Measurements from ENCODE around the gene IL27RA.

The IL27RA gene

DNA sequence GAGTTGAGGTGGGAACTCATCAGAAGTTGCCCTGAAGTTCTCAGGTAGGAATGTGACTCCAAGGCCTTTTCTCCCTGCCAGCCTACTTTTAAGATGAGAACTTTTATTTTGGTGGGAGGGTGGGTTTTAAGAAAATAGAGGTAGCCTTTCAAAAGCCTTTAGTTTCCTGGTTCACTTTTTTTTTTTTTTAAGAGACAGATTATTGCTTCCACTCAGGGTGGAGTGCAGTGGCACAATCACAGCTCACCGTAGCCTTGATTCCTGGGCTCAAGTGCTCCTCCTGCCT is 51.1 kb downstream of the IL27RA start:
- H3K36me3 ChIP-seq (ENCODE audit: control insufficient read depth in 1 of 2, insufficient read depth in 2 of 2, low read length in 2 of 2): no peaks in the 10 kb centered on the region
- peak overlapping the region; percentile 94 for H3K27ac ChIP-seq (ENCODE audit: low read length)
- peaks cover 7 to 18% of the 10 kb centered on the region in 2 donors for H3K4me1 ChIP-seq (ENCODE audit: control insufficient read depth in 1 of 2, insufficient read depth in 2 of 2, low read length in 2 of 2)
- H3K27me3 ChIP-seq (ENCODE audit: low read depth, low read length): no peaks in the 10 kb centered on the region
- H3K9me3 ChIP-seq (ENCODE audit: control insufficient read depth in 1 of 2, low read length in 2 of 2): no peaks in the 10 kb centered on the region
- peak overlapping the region; percentile 83 to 91 for H3K4me3 ChIP-seq (ENCODE audit: low read depth in 1 of 2, low read length in 2 of 2)

DNA sequence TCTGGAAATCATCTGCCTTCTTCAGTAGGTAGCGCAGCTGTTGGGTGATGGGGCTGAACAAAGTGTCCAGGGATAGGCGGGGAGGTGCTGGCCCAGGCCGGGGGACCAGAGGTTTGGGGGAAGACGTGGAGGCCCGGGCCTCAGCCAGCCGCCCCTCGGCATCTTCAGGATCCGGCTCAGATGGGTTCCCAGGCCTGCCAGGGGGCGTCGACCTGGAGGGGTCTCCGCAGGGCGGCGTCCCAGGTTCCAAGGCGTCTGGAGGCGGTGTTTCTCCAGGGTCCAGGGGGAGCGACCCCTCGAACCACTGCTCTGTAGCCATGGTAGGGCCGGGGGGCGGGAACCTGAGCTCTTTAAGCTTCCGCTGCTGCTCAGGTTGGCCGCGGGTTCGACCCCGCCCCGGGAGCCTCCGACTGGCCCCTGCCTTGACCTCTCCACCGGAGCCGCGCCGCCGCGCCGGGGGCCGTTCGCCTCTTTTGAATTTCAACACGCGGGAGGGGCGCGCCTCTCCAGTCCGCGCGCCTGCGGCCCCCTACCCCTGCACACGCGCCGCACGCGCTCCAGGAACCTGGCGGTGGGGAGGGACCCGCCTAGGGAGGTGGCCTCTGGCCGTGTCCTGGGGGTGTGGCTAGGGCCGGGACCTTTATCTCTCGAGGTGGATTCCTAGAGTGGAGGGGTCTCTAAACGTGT is 53.9 kb downstream of the IL27RA start, which contains the start of gene C19orf67:
C19orf67 (minus strand) TSS at position 475 of the 687 bp plus-strand sequence; CDS start at position 319, 156 bp downstream.
- Histone ChIP-seq H3K36me3 (ENCODE audit: control insufficient read depth in 1 of 2, insufficient read depth in 2 of 2, low read length in 2 of 2) (peaks cover 0 to 6% of the 10 kb centered on the region in 2 donors), H3K4me3 (ENCODE audit: low read depth in 1 of 2, low read length in 2 of 2) (no peak within 1 kb of the TSS), H3K9me3 (ENCODE audit: control insufficient read depth in 1 of 2, low read length in 2 of 2) (no peaks in the 10 kb centered on the region), H3K4me1 (ENCODE audit: control insufficient read depth in 1 of 2, insufficient read depth in 2 of 2, low read length in 2 of 2) (peaks cover 7 to 23% of the 10 kb centered on the region in 2 donors), H3K27ac (ENCODE audit: low read length) (no peak within 1 kb of the TSS), H3K27me3 (ENCODE audit: low read depth, low read length) (no peaks in the 10 kb centered on the region)

DNA sequence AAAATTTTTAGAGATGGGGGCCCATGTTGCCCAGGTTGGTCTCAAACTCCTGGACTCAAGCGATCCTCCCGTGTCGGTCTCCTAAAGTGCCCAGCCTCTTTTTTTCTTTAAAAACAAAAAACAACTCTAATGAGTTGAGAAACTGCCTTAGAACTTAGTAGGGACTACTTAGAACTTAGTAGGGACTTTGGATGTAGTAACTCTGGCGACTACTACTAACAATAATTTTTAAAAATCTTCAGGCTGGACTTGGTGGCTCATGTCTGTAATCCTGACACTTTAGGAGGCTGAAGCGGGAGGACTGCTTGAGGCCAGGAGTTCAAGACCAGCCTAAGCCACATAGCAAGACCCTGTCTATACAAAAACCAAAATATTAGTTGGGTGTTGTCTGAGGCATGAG is 54.5 kb downstream of the IL27RA start:
- H3K27me3 ChIP-seq (ENCODE audit: low read depth, low read length): no peaks in the 10 kb centered on the region
- H3K4me3 ChIP-seq (ENCODE audit: low read depth in 1 of 2, low read length in 2 of 2): no peak overlapping the region
- H3K27ac ChIP-seq (ENCODE audit: low read length): no peak overlapping the region
- H3K4me1 ChIP-seq (ENCODE audit: control insufficient read depth in 1 of 2, insufficient read depth in 2 of 2, low read length in 2 of 2): peaks cover 7 to 19% of the 10 kb centered on the region in 2 donors
- peaks cover 0 to 6% of the 10 kb centered on the region in 2 donors for H3K36me3 ChIP-seq (ENCODE audit: control insufficient read depth in 1 of 2, insufficient read depth in 2 of 2, low read length in 2 of 2)
- no peaks in the 10 kb centered on the region for H3K9me3 ChIP-seq (ENCODE audit: control insufficient read depth in 1 of 2, low read length in 2 of 2)

DNA sequence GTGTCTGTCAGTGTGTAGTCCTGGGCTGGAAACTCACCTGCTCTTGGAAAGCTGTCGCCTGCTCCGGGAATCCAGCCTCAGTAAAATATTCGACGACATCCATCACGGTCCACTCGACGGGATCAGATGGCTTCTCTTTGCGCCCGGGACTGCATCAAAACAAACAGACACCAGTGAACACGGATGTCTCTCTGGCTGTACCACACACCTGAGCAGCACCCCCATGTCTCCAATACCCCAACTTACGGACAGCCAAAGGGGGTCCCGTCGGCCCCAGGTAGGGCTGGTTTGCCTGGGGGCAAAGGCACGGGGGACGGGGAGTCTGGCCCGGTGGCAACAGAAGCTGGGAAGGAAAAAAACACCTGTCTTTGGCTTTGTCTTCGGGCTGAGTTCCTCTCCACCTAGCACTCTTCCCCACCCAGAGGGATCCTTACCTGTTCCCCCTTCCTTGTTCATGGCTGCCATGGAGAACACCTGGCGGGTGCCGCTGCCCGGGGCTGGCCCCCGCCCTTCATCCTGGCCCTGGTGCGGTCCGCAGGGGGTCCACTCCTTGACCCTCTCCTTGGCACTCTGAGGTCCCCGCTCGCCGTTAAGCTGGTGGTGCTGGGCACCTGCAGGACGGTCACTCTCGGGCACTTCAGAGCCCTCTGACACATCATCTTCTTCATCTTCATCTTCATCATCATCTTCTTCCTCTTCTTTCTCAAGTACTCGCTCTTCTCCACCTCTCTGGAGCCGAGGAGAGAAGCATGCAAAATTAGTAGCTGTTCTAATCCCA is 57.3 kb downstream of the IL27RA start:
- Histone ChIP-seq H3K4me3 (ENCODE audit: low read depth in 1 of 2, low read length in 2 of 2) (peak overlapping the region in 1 of 2 donors; percentile 42), H3K9me3 (ENCODE audit: control insufficient read depth in 1 of 2, low read length in 2 of 2) (peaks cover 6 to 8% of the 10 kb centered on the region in 2 donors), H3K27me3 (ENCODE audit: low read depth, low read length) (no peaks in the 10 kb centered on the region), H3K36me3 (ENCODE audit: control insufficient read depth in 1 of 2, insufficient read depth in 2 of 2, low read length in 2 of 2) (peaks cover 0 to 6% of the 10 kb centered on the region in 2 donors), H3K4me1 (ENCODE audit: control insufficient read depth in 1 of 2, insufficient read depth in 2 of 2, low read length in 2 of 2) (peaks cover 0 to 16% of the 10 kb centered on the region in 2 donors), H3K27ac (ENCODE audit: low read length) (no peak overlapping the region)

DNA sequence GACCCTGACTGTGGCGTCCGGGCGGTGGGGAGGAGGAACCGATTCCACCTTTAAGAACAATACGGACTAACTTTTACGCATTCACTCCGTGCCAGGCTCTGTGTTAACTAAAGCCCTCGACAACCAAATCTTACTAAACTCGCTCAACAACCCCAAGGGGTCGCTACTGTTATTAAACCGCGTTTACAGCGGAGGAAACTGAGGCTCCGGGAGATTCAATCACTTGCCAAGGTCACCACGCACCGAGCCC is 57.8 kb downstream of the IL27RA start:
- Histone ChIP-seq H3K27ac (ENCODE audit: low read length) (no peak overlapping the region), H3K4me3 (ENCODE audit: low read depth in 1 of 2, low read length in 2 of 2) (peak overlapping the region in 1 of 2 donors; percentile 42), H3K36me3 (ENCODE audit: control insufficient read depth in 1 of 2, insufficient read depth in 2 of 2, low read length in 2 of 2) (peaks cover 0 to 6% of the 10 kb centered on the region in 2 donors), H3K4me1 (ENCODE audit: control insufficient read depth in 1 of 2, insufficient read depth in 2 of 2, low read length in 2 of 2) (peaks cover 0 to 16% of the 10 kb centered on the region in 2 donors), H3K9me3 (ENCODE audit: control insufficient read depth in 1 of 2, low read length in 2 of 2) (peaks cover 6 to 8% of the 10 kb centered on the region in 2 donors), H3K27me3 (ENCODE audit: low read depth, low read length) (no peaks in the 10 kb centered on the region)

DNA sequence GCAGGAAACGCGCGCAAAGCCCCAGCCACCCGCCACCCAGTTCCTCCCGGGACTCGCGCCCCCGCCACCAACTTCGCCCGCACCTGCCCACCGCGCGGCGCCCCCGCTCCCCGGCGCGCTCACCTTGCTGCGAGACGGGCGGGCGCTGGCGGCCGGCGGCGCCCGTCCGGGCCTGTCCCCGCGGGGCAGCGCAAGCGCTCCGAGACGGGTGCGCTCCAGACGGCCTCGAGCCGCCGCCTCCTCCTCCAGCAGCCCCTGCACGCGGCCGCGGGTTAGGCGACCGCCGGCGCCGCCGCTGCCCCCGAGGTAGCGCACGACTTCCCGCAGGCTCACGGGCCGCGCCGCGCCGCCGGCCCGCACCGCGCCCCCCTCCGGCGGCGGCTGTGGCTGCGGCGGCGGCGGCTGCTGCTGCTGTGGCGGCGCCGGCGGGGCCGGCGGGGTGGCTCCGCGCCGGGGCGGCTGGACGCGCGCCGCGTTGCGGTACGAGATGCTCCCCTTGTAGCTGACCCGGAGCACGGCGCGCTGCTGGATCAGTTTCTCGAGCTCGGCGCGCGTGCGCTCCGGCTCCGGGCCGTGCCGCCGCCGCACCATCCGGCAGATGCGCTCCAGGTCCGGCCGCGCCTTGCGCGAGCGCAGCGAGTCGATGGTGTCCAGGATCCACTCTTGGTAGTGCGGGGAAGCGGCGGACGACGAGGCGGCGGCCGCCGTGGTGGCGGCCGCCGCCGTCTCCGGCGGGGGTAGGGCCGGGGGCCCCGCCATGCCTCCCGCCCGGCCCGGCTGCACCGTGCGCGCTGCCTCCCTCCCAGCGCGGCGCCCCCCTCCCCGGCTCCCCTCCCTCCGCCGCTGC is 58.3 kb downstream of the IL27RA start:
- peaks cover 0 to 16% of the 10 kb centered on the region in 2 donors for H3K4me1 ChIP-seq (ENCODE audit: control insufficient read depth in 1 of 2, insufficient read depth in 2 of 2, low read length in 2 of 2)
- H3K36me3 ChIP-seq (ENCODE audit: control insufficient read depth in 1 of 2, insufficient read depth in 2 of 2, low read length in 2 of 2): peaks cover 0 to 6% of the 10 kb centered on the region in 2 donors
- peaks cover 6 to 8% of the 10 kb centered on the region in 2 donors for H3K9me3 ChIP-seq (ENCODE audit: control insufficient read depth in 1 of 2, low read length in 2 of 2)
- no peak overlapping the region for H3K27ac ChIP-seq (ENCODE audit: low read length)
- H3K4me3 ChIP-seq (ENCODE audit: low read depth in 1 of 2, low read length in 2 of 2): peak overlapping the region in 1 of 2 donors; percentile 57
- no peaks in the 10 kb centered on the region for H3K27me3 ChIP-seq (ENCODE audit: low read depth, low read length)

DNA sequence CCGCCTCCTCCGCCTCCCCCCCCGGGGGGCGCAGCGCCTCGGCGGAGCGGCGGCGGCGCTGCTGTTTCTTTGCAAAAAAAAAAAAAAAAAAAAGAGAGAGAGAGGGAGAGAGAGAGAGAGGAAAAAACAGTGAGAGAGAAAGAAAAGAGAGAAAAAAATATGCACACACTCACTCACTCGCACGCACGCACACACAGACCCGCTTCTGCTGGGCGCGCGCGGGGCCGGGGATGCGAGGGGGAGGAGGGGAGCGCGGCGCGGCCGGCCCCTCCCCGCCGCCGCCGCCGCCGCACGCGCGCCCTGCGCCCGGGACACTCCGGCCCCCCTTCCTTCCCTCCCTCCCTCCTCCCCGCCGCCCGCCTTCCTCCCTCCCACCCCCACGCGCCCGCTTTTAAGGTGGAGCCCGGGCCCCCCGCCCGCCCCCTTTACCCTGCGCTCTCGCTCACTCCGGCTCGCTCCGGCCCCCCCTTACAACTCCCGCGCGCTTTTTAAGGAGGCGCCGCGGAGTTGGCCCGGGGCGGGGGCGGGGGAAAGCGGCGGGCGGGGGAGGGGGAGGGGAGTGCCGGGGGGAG is 59.0 kb downstream of the IL27RA start, which contains the start of gene SAMD1:
SAMD1 (minus strand) TSS at position 243 of the 572 bp plus-strand sequence.
- Histone ChIP-seq H3K36me3 (ENCODE audit: control insufficient read depth in 1 of 2, insufficient read depth in 2 of 2, low read length in 2 of 2) (peaks cover 0 to 6% of the 10 kb centered on the region in 2 donors), H3K4me3 (ENCODE audit: low read depth in 1 of 2, low read length in 2 of 2) (peak within 1 kb of the TSS; percentile 76 to 81), H3K27me3 (ENCODE audit: low read depth, low read length) (no peaks in the 10 kb centered on the region), H3K9me3 (ENCODE audit: control insufficient read depth in 1 of 2, low read length in 2 of 2) (peaks cover 6 to 8% of the 10 kb centered on the region in 2 donors), H3K27ac (ENCODE audit: low read length) (peak within 1 kb of the TSS; percentile 72), H3K4me1 (ENCODE audit: control insufficient read depth in 1 of 2, insufficient read depth in 2 of 2, low read length in 2 of 2) (peaks cover 0 to 16% of the 10 kb centered on the region in 2 donors)

DNA sequence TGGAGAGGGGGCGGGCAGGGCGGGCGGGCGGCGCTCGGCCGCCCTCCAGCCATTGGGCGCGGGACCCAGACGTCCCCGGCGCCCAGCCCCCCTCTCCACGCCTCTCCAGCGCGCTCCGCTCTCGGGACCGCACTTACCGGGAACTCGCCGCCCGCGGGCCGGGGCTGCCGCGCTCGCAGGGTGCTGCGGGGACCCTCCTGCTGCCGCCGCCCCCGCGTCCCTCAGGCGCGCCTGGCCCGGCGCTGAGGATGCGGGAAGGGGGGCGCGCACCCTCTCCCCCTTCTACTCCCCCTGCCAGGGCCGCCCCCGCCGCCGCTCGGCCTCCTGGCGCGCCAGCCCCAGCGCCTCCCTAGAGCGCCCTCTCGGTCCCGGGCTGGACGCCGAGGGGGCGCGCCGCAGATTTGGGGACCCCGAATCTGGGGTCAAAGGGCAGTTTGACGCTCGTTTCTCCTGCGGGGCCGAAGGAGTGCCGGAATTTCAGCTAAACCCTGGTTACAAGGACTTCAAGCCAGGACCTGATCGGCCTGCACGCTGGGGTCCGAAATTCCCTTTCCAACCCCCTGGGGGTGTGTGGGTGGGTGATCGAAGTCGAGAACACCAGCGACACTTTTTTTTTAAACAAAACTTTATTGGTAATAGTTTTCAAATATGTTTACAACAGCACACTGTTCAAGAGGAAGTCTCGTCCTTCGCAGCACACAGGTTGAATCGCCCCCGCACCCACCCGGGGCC is 59.7 kb downstream of the IL27RA start:
- Histone ChIP-seq H3K4me3 (ENCODE audit: low read depth in 1 of 2, low read length in 2 of 2) (peak overlapping the region; percentile 76 to 81), H3K27ac (ENCODE audit: low read length) (peak overlapping the region; percentile 72), H3K4me1 (ENCODE audit: control insufficient read depth in 1 of 2, insufficient read depth in 2 of 2, low read length in 2 of 2) (peaks cover 0 to 16% of the 10 kb centered on the region in 2 donors), H3K36me3 (ENCODE audit: control insufficient read depth in 1 of 2, insufficient read depth in 2 of 2, low read length in 2 of 2) (peaks cover 0 to 7% of the 10 kb centered on the region in 2 donors), H3K9me3 (ENCODE audit: control insufficient read depth in 1 of 2, low read length in 2 of 2) (peaks cover 6 to 8% of the 10 kb centered on the region in 2 donors), H3K27me3 (ENCODE audit: low read depth, low read length) (no peaks in the 10 kb centered on the region)

DNA sequence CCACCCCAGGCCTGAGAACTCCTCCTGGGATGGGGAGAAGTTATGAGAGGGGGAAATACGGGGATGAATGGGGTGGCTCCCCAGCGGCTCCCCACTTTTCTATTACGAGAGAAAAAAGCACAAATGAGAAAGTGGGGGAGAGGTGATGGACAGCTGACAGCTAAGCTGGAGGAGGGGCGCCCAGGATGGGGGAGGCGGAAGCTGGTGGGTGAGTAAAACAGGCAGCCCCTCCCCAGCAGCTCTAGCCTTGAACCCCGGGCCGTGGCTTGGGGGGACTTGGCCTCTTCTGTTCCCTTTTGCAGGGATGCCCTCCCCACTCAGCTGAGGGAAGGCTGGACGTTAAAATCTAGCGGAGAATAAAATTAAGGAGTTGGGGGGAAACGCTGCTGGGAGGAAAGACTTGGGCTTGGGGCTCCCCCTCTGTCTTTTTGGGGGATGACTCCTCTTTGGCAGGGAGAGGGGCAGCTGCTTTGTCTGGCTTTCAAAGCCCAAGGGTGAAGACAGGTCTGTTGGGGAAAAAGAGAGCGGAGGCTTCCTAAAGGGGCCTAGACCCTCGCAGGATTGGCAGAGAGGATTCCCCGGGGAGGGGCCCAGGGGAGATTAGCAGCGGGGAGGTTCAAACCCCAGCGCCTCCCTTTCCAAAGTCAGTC is 60.4 kb downstream of the IL27RA start:
- Histone ChIP-seq H3K27ac (ENCODE audit: low read length) (peak overlapping the region; percentile 72), H3K9me3 (ENCODE audit: control insufficient read depth in 1 of 2, low read length in 2 of 2) (peaks cover 6 to 8% of the 10 kb centered on the region in 2 donors), H3K4me3 (ENCODE audit: low read depth in 1 of 2, low read length in 2 of 2) (peak overlapping the region; percentile 76 to 81)

More for the DNA sequence above, 60.4 kb downstream of the IL27RA start:
- Histone ChIP-seq H3K36me3 (ENCODE audit: control insufficient read depth in 1 of 2, insufficient read depth in 2 of 2, low read length in 2 of 2) (peaks cover 6 to 14% of the 10 kb centered on the region in 2 donors), H3K27me3 (ENCODE audit: low read depth, low read length) (no peaks in the 10 kb centered on the region), H3K4me1 (ENCODE audit: control insufficient read depth in 1 of 2, insufficient read depth in 2 of 2, low read length in 2 of 2) (peaks cover 0 to 16% of the 10 kb centered on the region in 2 donors)
